PC-3 (cell line): ENCODE measurements around the gene EXOC6. TPM values are rescaled to one million over a fixed set of nuclear protein-coding genes. Genes with fewer than 3 reads are reported as not detected.

ENCODE experiments used
- ATAC-seq: fragments of 200-7000 bp; cut with Tn5 transposase; 2 replicates; pipeline ENCODE4 v1.9.1; 2020; ENCODE audit warnings: mild to moderate bottlenecking, moderate library complexity
- BruUV-seq: library from RNA; stranded (reverse); fragments of 400-500 nt; replicated peaks from 2 replicates; lab custom pipeline; 2021; lab: Mats Ljungman, UMichigan
- CTCF ChIA-PET: fragments of 300-600 bp; sonication (Branson Sonifier 250); formaldehyde crosslinking; loops from one replicate; lab custom pipeline; 2022; ENCODE audit warnings: antibody characterized with exemption; lab: Charles Lee
- POLR2A ChIA-PET: fragments of 300-600 bp; sonication (Branson Sonifier 250); formaldehyde crosslinking; loops from one replicate; lab custom pipeline; 2022; ENCODE audit warnings: antibody characterized with exemption; ENCODE audit not compliant: unreplicated experiment; lab: Charles Lee
- DNase-seq: peaks from one replicate; pipeline ENCODE4 v3.0.0-alpha.2; 2015
- H2AFZ ChIP-seq: fragments of 300-600 bp; sonication (generic); 2 replicates; pipeline ENCODE4 v1.6.0; 2016; ENCODE audit warnings: antibody characterized with exemption, low read length
- H3F3A ChIP-seq: fragments of 300-600 bp; sonication (generic); one replicate; pipeline ENCODE4 v1.6.0; 2017; ENCODE audit warnings: antibody characterized with exemption, low read length, control low read depth, mild to moderate bottlenecking; ENCODE audit not compliant: unreplicated experiment
- H3K27ac ChIP-seq: fragments of 300-600 bp; sonication (generic); 2 replicates; pipeline ENCODE4 v1.5.1; 2016; ENCODE audit warnings: mild to moderate bottlenecking, low read length
- H3K27me3 ChIP-seq: fragments of 300-600 bp; sonication (generic); 2 replicates; pipeline ENCODE4 v1.6.1; 2016; ENCODE audit warnings: low read length, mixed read lengths
- H3K36me3 ChIP-seq: fragments of 300-600 bp; sonication (generic); 2 replicates; pipeline ENCODE4 v1.6.1; 2016; ENCODE audit warnings: low read depth, mixed run types, low read length, mixed read lengths
- H3K4me1 ChIP-seq: fragments of 300-600 bp; sonication (generic); 2 replicates; pipeline ENCODE4 v1.5.1; 2016; ENCODE audit warnings: low read length; ENCODE audit not compliant: insufficient read depth
- H3K4me2 ChIP-seq: fragments of 300-600 bp; sonication (generic); 2 replicates; pipeline ENCODE4 v1.6.0; 2016; ENCODE audit warnings: low read length
- H3K4me3 ChIP-seq: fragments of 300-600 bp; sonication (generic); 2 replicates; pipeline ENCODE4 v1.5.1; 2016; ENCODE audit warnings: mild to moderate bottlenecking, low read length, mixed read lengths
- H3K79me2 ChIP-seq: fragments of 300-600 bp; sonication (generic); 2 replicates; pipeline ENCODE4 v1.6.1; 2017; ENCODE audit warnings: low read length, mixed read lengths
- H3K9ac ChIP-seq: fragments of 300-600 bp; sonication (generic); 2 replicates; pipeline ENCODE4 v1.6.0; 2016; ENCODE audit warnings: mild to moderate bottlenecking, low read length
- H3K9me2 ChIP-seq: fragments of 300-600 bp; sonication (generic); replicated peaks from 2 replicates; pipeline ENCODE4 v1.6.1; 2016; ENCODE audit warnings: mixed run types, low read length, mixed read lengths
- H3K9me3 ChIP-seq: fragments of 300-600 bp; sonication (generic); 2 replicates; pipeline ENCODE4 v1.6.1; 2016; ENCODE audit warnings: low read length, mixed read lengths
- H4K20me1 ChIP-seq: fragments of 300-600 bp; sonication (generic); 2 replicates; pipeline ENCODE4 v1.6.1; 2016; ENCODE audit warnings: low read length, mixed read lengths
- CTCF ChIP-seq: fragments of 300-600 bp; sonication (generic); conservative IDR thresholded peaks from 2 replicates; pipeline ENCODE4 v1.5.1; 2017; ENCODE audit warnings: antibody characterized with exemption, low read depth, mild to moderate bottlenecking, low read length
- EZH2 ChIP-seq: fragments of 300-600 bp; sonication (generic); IDR thresholded peaks from one replicate; pipeline ENCODE4 v1.6.1; 2017; ENCODE audit warnings: antibody characterized with exemption, mild to moderate bottlenecking, low read length; ENCODE audit not compliant: unreplicated experiment
- EZH2phosphoT487 ChIP-seq: fragments of 300-600 bp; sonication (generic); IDR thresholded peaks from 2 replicates; pipeline ENCODE4 v1.6.1; 2018; ENCODE audit warnings: mild to moderate bottlenecking, antibody characterized with exemption, low read length, borderline replicate concordance
- intact Hi-C: fragments of 100-400 bp; cut with micrococcal nuclease; formaldehyde crosslinking; loops from 2 replicates; pipeline ENCODE4 v1.9.0; 2023
- total RNA-seq: library from RNA; depleted of rRNA; stranded (reverse); fragments of >200 nt; gene quantifications from 2 replicates; pipeline ENCODE4 v1.2.3, GENCODE V29; 2014

Gene EXOC6
- total RNA-seq, 1 experiment from 2014 or later, result 5.7 TPM

- POLR2A ChIA-PET, result no interaction called here
- CTCF ChIA-PET, result no interaction called here
- intact Hi-C loops, result no loop called here
- TF ChIP-seq CTCF (no peak), EZH2phosphoT487 (no peak), EZH2 (no peak)
- H3K9me3 ChIP-seq, result no peaks in the 10 kb centered on the region
- H3K36me3 ChIP-seq, result no peaks in the 10 kb centered on the region
- no peak overlapping the region for H3K4me3 ChIP-seq
- ATAC-seq (no peak), DNase-seq (no peak)
- no peak overlapping the region for H3K9ac ChIP-seq
- no peaks in the 10 kb centered on the region for H3K9me2 ChIP-seq
- BruUV-seq, result no TSS peak
- no peaks in the 10 kb centered on the region for H3K27me3 ChIP-seq
- no peak overlapping the region for H3K4me2 ChIP-seq
- no peaks in the 10 kb centered on the region for H4K20me1 ChIP-seq
- no peaks in the 10 kb centered on the region for H3F3A ChIP-seq
- no peaks in the 10 kb centered on the region for H3K79me2 ChIP-seq
- H3K27ac ChIP-seq, result no peak overlapping the region
- no peak overlapping the region for H2AFZ ChIP-seq
- no peaks in the 10 kb centered on the region for H3K4me1 ChIP-seq
Measured at GRCh38 chr10:92995509-92995908, 147.2 kb downstream of the EXOC6 start.

- H3K4me1 ChIP-seq, result no peaks in the 10 kb centered on the region
- H2AFZ ChIP-seq, result no peak overlapping the region
- DNase-seq (no peak), ATAC-seq (no peak)
- no peaks in the 10 kb centered on the region for H3K9me3 ChIP-seq
- no peak for TF ChIP-seq EZH2
- TF ChIP-seq CTCF, result no peak
- TF ChIP-seq EZH2phosphoT487, result no peak
- ChIA-PET CTCF (no interaction called here), POLR2A (no interaction called here)
- no peaks in the 10 kb centered on the region for H4K20me1 ChIP-seq
- H3K36me3 ChIP-seq, result no peaks in the 10 kb centered on the region
- no peaks in the 10 kb centered on the region for H3F3A ChIP-seq
- H3K4me3 ChIP-seq, result no peak overlapping the region
- no peak overlapping the region for H3K9ac ChIP-seq
- no TSS peak for BruUV-seq
- intact Hi-C loops, result no loop called here
- no peak overlapping the region for H3K27ac ChIP-seq
- H3K27me3 ChIP-seq, result no peaks in the 10 kb centered on the region
- no peaks in the 10 kb centered on the region for H3K9me2 ChIP-seq
- H3K79me2 ChIP-seq, result no peaks in the 10 kb centered on the region
- H3K4me2 ChIP-seq, result no peak overlapping the region
Measured at GRCh38 chr10:92997620-92998019, 149.3 kb downstream of the EXOC6 start.

- H3K9me3 ChIP-seq, result no peaks in the 10 kb centered on the region
- H2AFZ ChIP-seq, result no peak overlapping the region
- ChIA-PET POLR2A (no interaction called here), CTCF (interaction anchor here (0.7 kb wide), 1 partner anchor 44 kb away, joined by 11 read pairs; no protein-coding TSS in a partner anchor)
- no peak for TF ChIP-seq EZH2phosphoT487
- TF ChIP-seq EZH2, result no peak
- no peak for TF ChIP-seq CTCF
- no peaks in the 10 kb centered on the region for H4K20me1 ChIP-seq
- no peak for ATAC-seq
- H3K9ac ChIP-seq, result no peak overlapping the region
- H3K4me2 ChIP-seq, result no peak overlapping the region
- no peaks in the 10 kb centered on the region for H3K4me1 ChIP-seq
- intact Hi-C loops, result no loop called here
- BruUV-seq, result no TSS peak
- no peak for DNase-seq
- no peak overlapping the region for H3K27ac ChIP-seq
- no peaks in the 10 kb centered on the region for H3K36me3 ChIP-seq
- H3K9me2 ChIP-seq, result no peaks in the 10 kb centered on the region
- no peaks in the 10 kb centered on the region for H3K27me3 ChIP-seq
- H3K79me2 ChIP-seq, result no peaks in the 10 kb centered on the region
- no peaks in the 10 kb centered on the region for H3F3A ChIP-seq
- no peak overlapping the region for H3K4me3 ChIP-seq
Measured at GRCh38 chr10:92999191-92999590, 150.9 kb downstream of the EXOC6 start.
